GM12878 (cell line): Measurements from ENCODE around the gene ANKS4B. TPM values are rescaled to one million over a fixed set of nuclear protein-coding genes. Genes with fewer than 3 reads are reported as not detected.

Experiments used
- ATAC-seq: fragments of 200-7000 bp; cut with Tn5 transposase; 3 replicates; pipeline ENCODE4 v1.9.1; 2020; ENCODE audit warnings: mild to moderate bottlenecking, moderate library complexity
- BruUV-seq: library from RNA; stranded (reverse); fragments of 400-500 nt; replicated peaks from 2 replicates; lab custom pipeline; 2021; lab: Mats Ljungman, UMichigan
- CTCF ChIA-PET: fragments of 300-600 bp; sonication (Branson Sonifier 250); formaldehyde crosslinking; extraction: SDS; loops from one replicate; lab custom pipeline; 2021; ENCODE audit warnings: inconsistent platforms; lab: Yijun Ruan, JAX
- POLR2A ChIA-PET: fragments of 350-600 bp; formaldehyde crosslinking; extraction: SDS; loops from one replicate; lab custom pipeline; 2021; ENCODE audit warnings: inconsistent platforms; lab: Charles Lee
- RAD21 ChIA-PET: fragments of 300-600 bp; sonication (Branson Sonifier 250); formaldehyde crosslinking; loops from one replicate; lab custom pipeline; 2023; ENCODE audit warnings: antibody characterized with exemption; ENCODE audit not compliant: unreplicated experiment; lab: Charles Lee
- SMC1A ChIA-PET: fragments of 300-600 bp; sonication (Branson Sonifier 250); formaldehyde crosslinking; loops from one replicate; lab custom pipeline; 2023; ENCODE audit not compliant: unreplicated experiment, uncharacterized antibody; lab: Charles Lee
- DNase-seq: peaks from one replicate; pipeline ENCODE4 v3.0.0-alpha.2; 2011; ENCODE audit warnings: low read depth, low spot score
- FAIRE-seq: peaks from 3 replicates; lab custom pipeline; 2011; peaks lifted over from hg19 to GRCh38; lab: Jason Lieb, UNC
- H2AFZ ChIP-seq: 2 replicates; pipeline ENCODE4 v1.6.0; 2011; ENCODE audit warnings: low read depth, low read length, control low read depth; ENCODE audit not compliant: control insufficient read depth
- H3K27ac ChIP-seq: 2 replicates; pipeline ENCODE4 v1.5.1; 2011; ENCODE audit warnings: control low read depth; ENCODE audit not compliant: control insufficient read depth, insufficient read depth
- H3K27me3 ChIP-seq, 2 experiments: replicated peaks in 1 of 2; 2 replicates each; pipeline versions ENCODE4 v1.6.0 to v1.6.1; 2011; ENCODE audit warnings: low read length in 1 of 2; ENCODE audit not compliant: control insufficient read depth in 2 of 2, insufficient read depth in 2 of 2
- H3K36me3 ChIP-seq, 2 experiments: 2 replicates each; pipeline ENCODE4 v1.5.1; 2011; ENCODE audit warnings: low read length in 1 of 2; ENCODE audit not compliant: control insufficient read depth in 2 of 2, insufficient read depth in 2 of 2
- H3K4me1 ChIP-seq: 2 replicates; pipeline ENCODE4 v1.6.1; 2011; ENCODE audit warnings: mild to moderate bottlenecking, low read length, moderate library complexity, mixed read lengths; ENCODE audit not compliant: control insufficient read depth, insufficient read depth
- H3K4me2 ChIP-seq: 2 replicates; pipeline ENCODE4 v1.6.0; 2011; ENCODE audit warnings: control low read depth; ENCODE audit not compliant: control insufficient read depth, insufficient read depth
- H3K4me3 ChIP-seq: fragments of 200-600 bp; sonication (generic); 2 replicates; pipeline ENCODE4 v1.5.1; 2016
- H3K79me2 ChIP-seq: 2 replicates; pipeline ENCODE4 v1.6.0; 2011; ENCODE audit warnings: low read length; ENCODE audit not compliant: control insufficient read depth, insufficient read depth
- H3K9ac ChIP-seq: 2 replicates; pipeline ENCODE4 v1.8.0; 2011; ENCODE audit warnings: low read length, control low read depth, mixed read lengths; ENCODE audit not compliant: control insufficient read depth, insufficient read depth
- H3K9me3 ChIP-seq: replicated peaks from 3 replicates; pipeline ENCODE4 v1.5.1; 2011; ENCODE audit warnings: mild to moderate bottlenecking, low read length; ENCODE audit not compliant: control insufficient read depth, insufficient read depth
- H4K20me1 ChIP-seq: 2 replicates; pipeline ENCODE4 v1.6.0; 2011; ENCODE audit not compliant: control insufficient read depth, insufficient read depth
- NR2F1 ChIP-seq: fragments of 450-650 bp; conservative IDR thresholded peaks from 2 replicates; pipeline ENCODE4 v1.6.1; 2017; ENCODE audit warnings: mild to moderate bottlenecking
- SMAD1 ChIP-seq: fragments of 450-650 bp; IDR thresholded peaks from 2 replicates; pipeline ENCODE4 v1.6.1; 2018; ENCODE audit warnings: mild to moderate bottlenecking, low read depth; ENCODE audit not compliant: partially characterized antibody
- SMC3 ChIP-seq: IDR thresholded peaks from 2 replicates; pipeline ENCODE4 v1.6.1; 2011; ENCODE audit warnings: low read length, improper control_type of control experiment, borderline replicate concordance
- TCF7 ChIP-seq: IDR thresholded peaks from 2 replicates; pipeline ENCODE4 v1.6.1; 2014; ENCODE audit warnings: antibody characterized with exemption, borderline replicate concordance
- WGBS: methylation state at CpG from one replicate; pipeline ENCODE4 v1.1.6; 2016; ENCODE audit warnings: low lambda C conversion rate; ENCODE audit not compliant: insufficient replicate concordance, insufficient coverage; ENCODE audit errors: missing lambda C conversion rate; 5-methylcytosine and 5-hydroxymethylcytosine counted together
- in situ Hi-C: fragments of 300-500 bp; cut with MboI; formaldehyde crosslinking; loops from 9 replicates; pipeline ENCODE4 v1.14.3; 2018; ENCODE audit warnings: mixed read lengths
- intact Hi-C: fragments of 100-400 bp; cut with micrococcal nuclease; formaldehyde crosslinking; loops from one replicate; pipeline ENCODE4 v1.14.2; 2022; ENCODE audit not compliant: unreplicated experiment
- polyA plus RNA-seq, 11 experiments: library from polyadenylated mRNA; depleted of rRNA in 4 of 11; unstranded in 6 of 11; stranded (reverse) in 5 of 11; fragments of >200 nt; fragmentation: Nextera tagmentation in 4 of 11; fragmentation: Illumina TruSeq in 1 of 11; extraction: Ambion mirVana in 4 of 11; extraction: Trizol in 1 of 11; gene quantifications; 1 replicate in 1 of 11; 2 replicates in 10 of 11; pipeline versions ENCODE4 v1.2.1 to v1.2.3, GENCODE V29; 2011 to 2016; ENCODE audit warnings: inconsistent platforms in 2 of 11, missing spikeins in 2 of 11, low read depth in 1 of 11
- total RNA-seq, 4 experiments: library from RNA; depleted of rRNA in 3 of 4; stranded (reverse); fragments of >200 nt in 3 of 4; fragmentation: Illumina TruSeq in 1 of 4; extraction: Trizol in 1 of 4; gene quantifications; 2 replicates each; pipeline versions ENCODE4 v1.2.1 to v1.2.3, GENCODE V29; 2013 to 2021
- TF ChIP-seq, protein P1 (sequence below): fragments of 450-650 bp; formaldehyde crosslinking; IDR thresholded peaks from 2 replicates; pipeline ENCODE4 v1.4.0; 2020; ENCODE audit warnings: mild to moderate bottlenecking, moderate library complexity
- TF ChIP-seq, protein P2 (sequence below): IDR thresholded peaks from 2 replicates; pipeline ENCODE4 v1.6.1; 2012; ENCODE audit warnings: mild to moderate bottlenecking, low read depth, low read length

ANKS4B gene
- total and polyA plus RNA-seq, 10 of the 15 experiments (the other 5 are each of a cell fraction or from before 2014, with no cell fraction given): 0.01 to 0.11 (median 0.05) TPM; not detected in 6

DNA sequence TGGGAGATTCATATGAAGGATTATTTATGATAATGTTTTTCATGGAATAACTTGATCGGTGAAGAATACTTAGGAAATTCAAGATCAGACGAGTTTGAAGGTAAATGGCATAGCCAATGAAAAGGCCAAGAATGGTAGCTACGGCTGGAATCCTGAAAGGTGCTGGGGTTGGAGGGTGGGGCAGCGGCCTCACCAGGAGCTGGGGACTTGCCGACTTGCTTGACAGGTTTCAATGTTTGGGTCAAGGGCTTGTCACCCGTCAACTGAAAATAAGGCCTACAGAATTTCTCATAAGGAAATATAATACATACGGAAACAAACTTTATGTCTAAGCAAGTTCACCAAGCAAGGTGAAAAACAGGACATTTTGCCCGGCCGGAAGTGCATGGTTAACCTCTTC lies 34.7 kb downstream of the ANKS4B start:
- FAIRE-seq (no peak), DNase-seq (no peak)

DNA sequence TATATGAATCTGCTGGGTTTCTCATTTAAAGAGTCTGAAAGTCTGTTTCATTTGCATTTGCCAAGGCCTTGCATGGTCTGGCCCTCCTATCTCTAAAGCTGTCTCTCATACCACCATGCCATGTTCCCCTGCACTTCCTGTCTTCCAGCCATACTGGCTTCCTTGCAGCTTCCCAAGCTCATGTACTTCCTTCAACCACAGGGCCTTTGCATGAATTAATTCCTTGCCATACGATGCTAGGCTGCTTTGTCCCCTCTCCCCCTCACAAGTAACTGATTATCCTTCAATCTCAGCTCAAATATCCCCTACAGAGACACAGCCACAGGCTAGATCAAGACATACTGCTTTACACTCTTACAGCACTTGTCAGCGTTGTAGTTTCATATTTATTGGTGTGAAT lies 38.8 kb downstream of the ANKS4B start:
- Histone ChIP-seq H3K9me3 (no peaks in the 10 kb centered on the region), H3K4me2 (no peak overlapping the region), H3K27ac (no peak overlapping the region), H3K4me1 (peaks cover 29% of the 10 kb centered on the region), H3K9ac (no peak overlapping the region), H3K4me3 (no peak overlapping the region), H2AFZ (no peak overlapping the region; the same call in 1 of the 2 replicates), H3K36me3 (no peaks in the 10 kb centered on the region), H4K20me1 (no peaks in the 10 kb centered on the region), H3K79me2 (no peaks in the 10 kb centered on the region), H3K27me3 (no peaks in the 10 kb centered on the region)
- FAIRE-seq: no peak
- DNase-seq: no peak
- peak; percentile 30 for ATAC-seq
- ChIA-PET CTCF (interaction anchor here (0.7 to 2.5 kb wide), 7 partner anchors 9 to 1083 kb away, joined by 3 to 8 read pairs (median 5); partner anchors contain the start of gene LDAF1), POLR2A (interaction anchor here (0.5 to 1.0 kb wide), 6 partner anchors 29 to 395 kb away, joined by 3 to 7 read pairs (median 3); no protein-coding TSS in a partner anchor), SMC1A (interaction anchor here (0.6 to 8.5 kb wide), 8 partner anchors 7 to 83 kb away, joined by 3 to 49 read pairs (median 4); partner anchors contain the start of gene ZP2), RAD21 (interaction anchor here (0.6 to 1.6 kb wide), 4 partner anchors 25 to 113 kb away, joined by 3 to 6 read pairs (median 4); no protein-coding TSS in a partner anchor)
- WGBS: 50% methylated on average over 2 of the region's 2 CpGs
- BruUV-seq: no TSS peak
- in situ Hi-C loops: no loop called here
- intact Hi-C loops: no loop called here
- TF ChIP-seq, protein P1, sequence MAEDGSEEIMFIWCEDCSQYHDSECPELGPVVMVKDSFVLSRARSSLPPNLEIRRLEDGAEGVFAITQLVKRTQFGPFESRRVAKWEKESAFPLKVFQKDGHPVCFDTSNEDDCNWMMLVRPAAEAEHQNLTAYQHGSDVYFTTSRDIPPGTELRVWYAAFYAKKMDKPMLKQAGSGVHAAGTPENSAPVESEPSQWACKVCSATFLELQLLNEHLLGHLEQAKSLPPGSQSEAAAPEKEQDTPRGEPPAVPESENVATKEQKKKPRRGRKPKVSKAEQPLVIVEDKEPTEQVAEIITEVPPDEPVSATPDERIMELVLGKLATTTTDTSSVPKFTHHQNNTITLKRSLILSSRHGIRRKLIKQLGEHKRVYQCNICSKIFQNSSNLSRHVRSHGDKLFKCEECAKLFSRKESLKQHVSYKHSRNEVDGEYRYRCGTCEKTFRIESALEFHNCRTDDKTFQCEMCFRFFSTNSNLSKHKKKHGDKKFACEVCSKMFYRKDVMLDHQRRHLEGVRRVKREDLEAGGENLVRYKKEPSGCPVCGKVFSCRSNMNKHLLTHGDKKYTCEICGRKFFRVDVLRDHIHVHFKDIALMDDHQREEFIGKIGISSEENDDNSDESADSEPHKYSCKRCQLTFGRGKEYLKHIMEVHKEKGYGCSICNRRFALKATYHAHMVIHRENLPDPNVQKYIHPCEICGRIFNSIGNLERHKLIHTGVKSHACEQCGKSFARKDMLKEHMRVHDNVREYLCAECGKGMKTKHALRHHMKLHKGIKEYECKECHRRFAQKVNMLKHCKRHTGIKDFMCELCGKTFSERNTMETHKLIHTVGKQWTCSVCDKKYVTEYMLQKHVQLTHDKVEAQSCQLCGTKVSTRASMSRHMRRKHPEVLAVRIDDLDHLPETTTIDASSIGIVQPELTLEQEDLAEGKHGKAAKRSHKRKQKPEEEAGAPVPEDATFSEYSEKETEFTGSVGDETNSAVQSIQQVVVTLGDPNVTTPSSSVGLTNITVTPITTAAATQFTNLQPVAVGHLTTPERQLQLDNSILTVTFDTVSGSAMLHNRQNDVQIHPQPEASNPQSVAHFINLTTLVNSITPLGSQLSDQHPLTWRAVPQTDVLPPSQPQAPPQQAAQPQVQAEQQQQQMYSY (CRISPR knock-in tag): no peak
- TF ChIP-seq, protein P2, sequence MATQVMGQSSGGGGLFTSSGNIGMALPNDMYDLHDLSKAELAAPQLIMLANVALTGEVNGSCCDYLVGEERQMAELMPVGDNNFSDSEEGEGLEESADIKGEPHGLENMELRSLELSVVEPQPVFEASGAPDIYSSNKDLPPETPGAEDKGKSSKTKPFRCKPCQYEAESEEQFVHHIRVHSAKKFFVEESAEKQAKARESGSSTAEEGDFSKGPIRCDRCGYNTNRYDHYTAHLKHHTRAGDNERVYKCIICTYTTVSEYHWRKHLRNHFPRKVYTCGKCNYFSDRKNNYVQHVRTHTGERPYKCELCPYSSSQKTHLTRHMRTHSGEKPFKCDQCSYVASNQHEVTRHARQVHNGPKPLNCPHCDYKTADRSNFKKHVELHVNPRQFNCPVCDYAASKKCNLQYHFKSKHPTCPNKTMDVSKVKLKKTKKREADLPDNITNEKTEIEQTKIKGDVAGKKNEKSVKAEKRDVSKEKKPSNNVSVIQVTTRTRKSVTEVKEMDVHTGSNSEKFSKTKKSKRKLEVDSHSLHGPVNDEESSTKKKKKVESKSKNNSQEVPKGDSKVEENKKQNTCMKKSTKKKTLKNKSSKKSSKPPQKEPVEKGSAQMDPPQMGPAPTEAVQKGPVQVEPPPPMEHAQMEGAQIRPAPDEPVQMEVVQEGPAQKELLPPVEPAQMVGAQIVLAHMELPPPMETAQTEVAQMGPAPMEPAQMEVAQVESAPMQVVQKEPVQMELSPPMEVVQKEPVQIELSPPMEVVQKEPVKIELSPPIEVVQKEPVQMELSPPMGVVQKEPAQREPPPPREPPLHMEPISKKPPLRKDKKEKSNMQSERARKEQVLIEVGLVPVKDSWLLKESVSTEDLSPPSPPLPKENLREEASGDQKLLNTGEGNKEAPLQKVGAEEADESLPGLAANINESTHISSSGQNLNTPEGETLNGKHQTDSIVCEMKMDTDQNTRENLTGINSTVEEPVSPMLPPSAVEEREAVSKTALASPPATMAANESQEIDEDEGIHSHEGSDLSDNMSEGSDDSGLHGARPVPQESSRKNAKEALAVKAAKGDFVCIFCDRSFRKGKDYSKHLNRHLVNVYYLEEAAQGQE: no peak
- TF ChIP-seq SMC3: no peak
- TF ChIP-seq SMAD1: no peak

More for the DNA sequence above, 34.7 kb downstream of the ANKS4B start:
- ChIA-PET CTCF (no interaction called here), SMC1A (interaction anchor here (1.3 kb wide), 1 partner anchor 15 kb away, joined by 3 read pairs; no protein-coding TSS in a partner anchor), POLR2A (interaction anchor here (0.5 kb wide), 1 partner anchor 16 kb away, joined by 5 read pairs; no protein-coding TSS in a partner anchor), RAD21 (no interaction called here)
- Histone ChIP-seq H3K79me2 (no peaks in the 10 kb centered on the region), H3K27me3 (no peaks in the 10 kb centered on the region), H3K9ac (no peak overlapping the region), H3K4me3 (no peak overlapping the region), H3K36me3 (no peaks in the 10 kb centered on the region), H3K9me3 (no peaks in the 10 kb centered on the region), H3K27ac (no peak overlapping the region), H4K20me1 (no peaks in the 10 kb centered on the region), H2AFZ (no peak overlapping the region), H3K4me2 (no peak overlapping the region), H3K4me1 (peaks cover 20% of the 10 kb centered on the region)
- no peak for ATAC-seq
- in situ Hi-C loops: no loop called here
- no TSS peak for BruUV-seq
- WGBS: 66% methylated on average over 9 of the region's 9 CpGs
- TF ChIP-seq NR2F1 (0 out of 2 replicates have a peak, but pooled peaks have one; percentile 24), TCF7 (no peak)
- intact Hi-C loops: no loop called here
